COR-L47 (cell line): Measurements from ENCODE around the gene GRK3.
A peak's percentile ranks its signal among the peaks of the same experiment; 100 is the strongest.

Experiments used
- DNase-seq: peaks from one replicate; lab custom pipeline; 2025; lab: John Stamatoyannopoulos, UW

GRK3 gene

DNA sequence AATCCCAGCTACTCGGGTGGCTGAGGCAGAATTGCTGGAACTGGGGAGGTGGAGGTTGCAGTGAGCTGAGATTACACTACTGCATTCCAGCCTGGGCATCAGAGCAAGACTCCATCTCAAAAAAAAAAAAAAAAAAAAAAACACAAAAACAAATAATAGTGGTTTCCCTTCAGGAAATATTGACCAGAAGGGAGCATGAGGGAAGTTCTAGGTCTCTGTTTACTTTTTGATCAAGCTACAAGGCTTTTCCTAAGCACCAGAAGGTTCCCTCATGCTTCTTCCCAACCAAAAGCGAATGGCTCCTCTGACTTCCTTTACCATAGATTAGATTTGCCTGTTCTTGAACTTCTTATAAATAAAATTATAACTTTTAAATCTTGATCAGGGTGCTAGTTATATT is 195.8 kb downstream of the GRK3 start:
- DNase-seq, result no peak

DNA sequence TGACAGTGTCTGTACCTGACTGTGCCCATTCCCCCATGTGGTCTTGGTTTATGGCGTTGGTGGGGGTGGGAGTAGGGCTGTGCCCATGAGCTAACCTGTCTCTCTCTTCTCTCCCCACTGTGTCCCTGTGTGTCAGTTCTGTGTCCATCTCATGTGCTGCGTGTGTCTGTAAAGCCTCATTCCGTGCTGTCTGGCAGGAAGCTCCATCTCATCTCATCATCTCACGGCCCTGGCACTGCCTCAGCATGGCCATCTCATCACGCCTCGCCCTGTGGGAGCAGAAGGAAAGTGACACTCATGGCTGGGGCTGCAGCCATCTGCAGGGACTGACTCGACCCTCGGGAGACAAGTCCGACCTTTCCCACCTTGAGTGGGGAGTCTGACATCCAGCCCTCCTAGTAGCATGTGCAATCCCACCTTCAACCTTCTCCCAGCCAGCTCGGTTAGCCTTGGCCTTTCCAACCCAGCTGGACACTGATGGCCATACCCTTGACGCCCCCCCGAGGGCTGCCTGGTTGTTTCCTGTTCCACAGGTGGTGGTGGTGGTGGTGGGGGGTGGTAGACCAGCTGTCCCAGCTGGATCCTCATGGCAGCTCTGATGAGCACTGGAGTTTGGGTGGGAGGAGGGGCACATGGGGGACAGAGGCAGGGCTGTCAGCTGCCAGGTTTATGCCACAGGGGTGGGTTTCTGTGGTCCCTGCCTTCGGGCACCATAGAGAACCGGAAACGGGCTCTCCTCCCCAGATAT is 196.5 kb downstream of the GRK3 start:
- no peak for DNase-seq

DNA sequence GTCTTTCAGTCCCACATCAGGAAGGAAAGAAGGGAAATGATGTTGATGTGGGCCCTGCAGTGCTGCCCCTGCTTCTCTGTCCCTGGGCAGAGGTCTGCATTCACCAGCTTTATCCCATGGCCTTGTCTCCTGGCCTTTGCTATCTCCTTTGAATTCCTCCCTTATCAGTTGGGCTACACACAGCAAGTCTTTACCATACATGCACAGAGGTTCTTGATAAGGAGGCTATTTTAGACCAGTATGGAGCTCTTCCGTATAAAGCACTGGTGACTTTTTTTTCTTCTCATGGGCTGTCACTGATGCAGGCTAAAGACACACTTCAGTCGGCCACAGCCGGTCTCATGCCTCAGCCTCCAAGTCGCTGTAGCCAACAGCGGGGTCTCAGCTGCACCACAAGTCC is 197.7 kb downstream of the GRK3 start:
- no peak for DNase-seq

DNA sequence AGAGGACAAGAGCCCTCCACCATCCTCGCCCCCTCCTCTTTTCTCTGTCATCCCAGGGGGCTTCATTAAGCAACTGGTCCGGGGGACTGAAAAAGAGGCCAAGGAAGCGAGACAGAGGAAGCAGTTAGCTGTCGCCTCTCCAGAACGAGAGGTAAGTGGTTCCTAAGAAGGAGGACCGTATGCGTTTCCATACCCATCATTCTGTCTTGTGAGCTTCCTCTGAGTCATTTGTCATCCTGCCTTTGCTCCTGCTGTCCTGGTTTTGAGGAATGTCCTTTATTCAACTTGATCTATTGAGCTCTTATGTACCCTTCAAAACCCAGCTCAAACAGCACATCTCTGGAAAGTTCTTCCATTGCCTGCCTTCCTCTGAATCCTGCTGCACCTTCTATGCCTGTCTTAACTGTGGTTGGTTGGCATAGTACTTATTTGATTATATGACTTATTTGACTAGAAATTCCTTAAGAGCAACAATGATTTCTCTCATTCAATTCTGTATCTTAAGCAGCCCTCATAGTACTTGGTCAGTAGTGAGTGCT is 198.8 kb downstream of the GRK3 start:
- DNase-seq, result no peak

DNA sequence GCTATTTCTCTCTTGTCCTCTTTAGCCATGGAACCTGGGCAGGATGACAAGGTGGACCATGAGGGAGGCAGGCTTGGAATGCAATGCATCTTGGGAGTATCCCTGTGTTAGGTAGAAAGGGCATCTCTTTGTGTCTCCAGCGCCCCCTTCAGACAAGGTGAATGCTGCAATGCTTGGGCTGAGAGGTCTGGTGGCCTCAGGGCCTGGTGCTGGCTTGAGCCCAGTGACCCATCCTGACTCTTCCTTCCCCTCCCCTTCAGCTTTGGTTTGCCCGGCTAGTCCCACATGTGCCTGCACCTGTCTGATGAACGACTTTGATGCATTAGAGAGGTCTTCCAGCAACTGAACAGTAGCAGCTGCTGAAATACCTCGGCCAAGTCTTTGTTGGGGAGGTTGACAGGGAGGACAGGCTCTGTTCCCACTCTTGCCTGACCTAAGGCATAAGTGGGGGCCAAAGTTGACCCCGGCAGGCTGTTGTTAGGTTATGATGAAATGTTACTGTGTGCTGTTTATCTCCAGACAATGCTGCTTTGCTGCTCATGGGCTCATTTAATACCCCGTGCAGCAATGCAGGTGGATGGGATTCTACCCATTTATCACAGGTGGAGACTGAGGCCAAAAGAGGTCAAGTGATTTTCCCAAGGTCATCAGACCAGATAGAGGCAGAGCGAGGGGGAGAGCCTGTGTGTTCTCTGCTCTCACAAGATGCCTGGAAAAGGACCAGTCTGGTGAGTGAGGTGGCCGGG is 200.0 kb downstream of the GRK3 start:
- DNase-seq, result no peak

- DNase-seq, result no peak
Observed at GRCh38 chr22:25765016-25765367, 200.5 kb downstream of the GRK3 start.

GRCh38 chr22:25765801-25766200 is 201.3 kb downstream of the GRK3 start:
- DNase-seq, result no peak

DNA sequence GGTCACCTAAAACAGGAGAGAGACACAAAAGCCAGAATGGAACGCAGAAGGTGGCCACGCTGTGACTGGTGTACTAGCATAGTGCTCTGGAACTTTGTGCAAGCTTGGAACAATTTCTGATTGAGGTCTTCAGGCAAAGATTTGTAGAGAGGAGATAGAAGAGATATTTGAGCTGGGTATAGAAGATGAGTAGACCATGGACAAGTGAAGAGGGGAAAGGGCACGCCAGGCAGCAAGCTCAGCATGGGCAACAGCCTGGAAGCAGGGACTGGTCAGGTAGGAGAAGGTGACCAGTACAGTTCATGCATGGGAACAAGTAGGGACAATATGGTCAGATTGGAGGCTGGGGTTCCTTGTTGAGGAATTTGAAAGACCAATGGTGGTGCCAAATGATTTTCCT is 201.9 kb downstream of the GRK3 start:
- no peak for DNase-seq

- DNase-seq, result no peak
Observed at GRCh38 chr22:25770333-25770732, 205.9 kb downstream of the GRK3 start.

DNA sequence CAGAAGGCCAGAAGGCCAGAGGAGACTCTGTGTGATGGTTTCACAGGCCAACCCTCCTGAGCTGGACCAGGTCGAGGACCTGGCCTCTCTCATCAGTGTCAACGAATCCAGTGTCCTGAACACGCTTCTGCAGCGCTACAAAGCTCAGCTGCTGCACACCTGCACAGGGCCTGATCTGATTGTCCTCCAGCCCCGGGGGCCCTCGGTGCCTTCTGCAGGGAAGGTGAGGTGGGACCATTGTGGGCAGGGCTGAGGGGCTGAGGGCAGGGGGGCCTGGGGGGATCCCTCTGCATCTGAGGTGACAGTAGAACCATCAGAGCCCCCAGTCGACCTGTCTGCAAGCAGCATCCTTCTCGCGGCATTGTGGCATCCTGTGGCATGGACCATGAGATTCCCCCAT is 207.8 kb downstream of the GRK3 start:
- no peak for DNase-seq

GRCh38 chr22:25774575-25775026 is 210.1 kb downstream of the GRK3 start:
- no peak for DNase-seq

- no peak for DNase-seq
Observed at GRCh38 chr22:25775531-25775930, 211.1 kb downstream of the GRK3 start.

DNA sequence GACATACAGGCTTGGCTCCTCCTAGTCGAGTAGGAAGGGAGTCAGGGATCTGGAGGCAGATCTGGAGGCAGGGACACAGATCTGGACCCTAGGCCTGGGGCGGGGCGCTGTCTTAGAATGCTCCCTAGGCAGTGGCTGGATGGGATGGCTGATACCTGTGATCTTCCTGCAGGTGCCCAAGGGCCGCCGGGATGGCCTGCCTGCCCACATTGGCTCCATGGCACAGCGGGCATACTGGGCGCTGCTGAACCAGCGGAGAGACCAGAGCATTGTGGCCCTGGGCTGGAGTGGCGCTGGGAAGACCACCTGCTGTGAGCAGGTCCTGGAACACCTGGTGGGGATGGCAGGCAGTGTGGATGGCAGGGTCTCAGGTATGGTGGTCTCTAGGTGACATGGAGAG is 212.9 kb downstream of the GRK3 start:
- DNase-seq, result no peak

GRCh38 chr22:25777870-25778269 is 213.4 kb downstream of the GRK3 start:
- peak; percentile 53 for DNase-seq
